D721Med (cell line): Measurements from ENCODE around the gene ZNF598.
A peak's percentile ranks its signal among the peaks of the same experiment; 100 is the strongest.
"Not testable (repeated sequence)": the region's sequence is repeated elsewhere in the genome, so short reads cannot be mapped to it uniquely, and the experiment has no call there.

Experiments used
- DNase-seq: peaks from one replicate; pipeline ENCODE4 v3.0.0; 2011; ENCODE audit warnings: low spot score; ENCODE audit not compliant: insufficient read length
- FAIRE-seq: peaks from 2 replicates; lab custom pipeline; 2011; peaks lifted over from hg19 to GRCh38; lab: Jason Lieb, UNC
- CTCF ChIP-seq: IDR thresholded peaks from 2 replicates; pipeline ENCODE4 v1.5.1; 2012; ENCODE audit warnings: mild to moderate bottlenecking, control low read depth; ENCODE audit not compliant: insufficient read depth; ENCODE audit errors: missing control alignments

The ZNF598 gene

GRCh38 chr16:1960665-1961630 is 48.7 kb downstream of the ZNF598 start:
- peak; percentile 18 for DNase-seq
- no peak for TF ChIP-seq CTCF
- no peak for FAIRE-seq

- DNase-seq (peak; percentile 75), FAIRE-seq (no peak)
- peak; percentile 66 for TF ChIP-seq CTCF
These were observed 50.2 kb downstream of the ZNF598 start, which contains the start of gene NDUFB10 for GRCh38 chr16:1959269-1960039. TSS of gene NDUFB10 (plus strand) at chr16:1959538. CDS start at chr16:1959625, 87 bp downstream.

- DNase-seq (peak; percentile 3), FAIRE-seq (no peak)
- no peak for TF ChIP-seq CTCF
These were observed 50.8 kb downstream of the ZNF598 start for GRCh38 chr16:1958715-1959268.

GRCh38 chr16:1958143-1958491 is 51.5 kb downstream of the ZNF598 start:
- FAIRE-seq, DNase-seq: not testable (repeated sequence)

DNA sequence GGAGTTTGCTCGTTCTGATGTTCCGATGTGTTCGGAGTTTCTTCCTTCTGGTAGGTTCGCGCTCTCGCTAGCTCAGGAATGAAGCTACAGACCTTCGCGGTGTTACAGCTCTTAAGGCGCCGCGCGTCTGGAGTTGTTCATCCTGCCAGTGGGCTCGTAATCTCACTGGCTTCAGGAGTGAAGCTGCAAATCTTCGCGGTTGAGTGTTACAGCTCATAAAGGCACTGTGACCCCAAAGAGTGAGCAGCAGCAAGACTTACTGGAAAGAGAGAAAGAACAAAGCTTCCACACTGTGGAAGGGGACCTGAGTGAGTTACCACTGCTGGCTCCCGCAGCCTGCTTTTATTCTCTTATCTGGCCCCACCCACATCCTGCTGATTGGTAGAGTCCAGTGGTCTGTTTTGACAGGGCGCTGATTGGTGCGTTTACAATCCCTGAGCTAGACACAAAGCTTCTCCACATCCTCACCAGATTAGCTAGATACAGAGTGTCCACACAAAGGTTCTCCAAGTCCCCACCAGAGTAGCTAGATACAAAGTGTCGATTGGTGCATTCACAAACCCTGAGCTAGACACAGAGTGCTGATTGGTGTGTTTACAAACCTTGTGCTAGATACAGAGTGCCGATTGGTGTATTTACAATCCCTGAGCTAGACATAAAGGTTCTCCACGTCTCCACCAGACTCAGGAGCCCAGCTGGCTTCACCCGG is 52.0 kb downstream of the ZNF598 start:
- FAIRE-seq: not testable (repeated sequence)

DNA sequence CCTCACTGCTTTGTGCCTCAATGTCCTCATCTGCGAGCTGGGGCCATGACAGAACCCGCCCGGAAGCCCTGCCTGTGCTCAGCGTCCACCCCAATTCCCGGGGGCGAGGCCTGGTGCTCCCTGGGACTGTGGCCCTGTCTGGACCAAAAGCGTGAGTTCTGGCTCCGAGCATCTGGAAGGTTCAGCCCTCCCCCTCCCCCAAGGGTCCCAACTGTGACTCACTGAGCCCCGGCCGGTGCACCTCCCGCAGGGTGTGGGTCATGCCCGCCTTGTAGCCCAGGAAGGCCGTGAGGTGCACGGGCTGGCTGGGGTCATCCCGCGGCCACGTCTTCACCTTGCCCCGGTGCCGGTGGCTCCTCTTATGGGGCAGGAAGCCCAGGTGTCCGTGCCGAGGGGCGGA is 55.9 kb downstream of the ZNF598 start:
- FAIRE-seq (no peak), DNase-seq (no peak)
- TF ChIP-seq CTCF: no peak

More for the DNA sequence above, 52.0 kb downstream of the ZNF598 start:
- not testable (repeated sequence) for DNase-seq

DNA sequence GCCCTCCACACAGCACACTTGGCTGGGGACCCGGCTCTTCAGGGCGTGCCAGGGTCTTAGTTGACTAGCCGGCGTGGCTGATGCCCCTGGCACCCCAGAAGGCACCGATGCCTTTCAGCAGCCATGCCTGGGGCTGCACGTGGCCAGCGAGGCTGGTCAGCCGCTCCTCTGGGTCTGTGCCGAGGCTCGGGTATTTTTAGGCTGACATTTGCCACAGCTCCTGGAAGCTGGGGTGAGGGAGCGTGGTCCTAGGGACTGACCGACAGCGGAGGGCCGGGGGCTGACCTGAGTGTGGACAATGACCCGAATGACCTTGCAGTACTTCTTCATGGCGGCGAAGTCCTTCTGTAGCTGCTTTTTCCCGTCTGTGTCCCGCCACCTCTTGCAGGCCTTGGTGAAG is 59.1 kb downstream of the ZNF598 start:
- TF ChIP-seq CTCF: no peak
- FAIRE-seq (no peak), DNase-seq (no peak)
